ENCODE measurements around the gene GABRB1.

GRCh38 chr4:47054130-47054529, 22.8 kb downstream of the GABRB1 start:
- TF ChIP-seq CTCF (IDR thresholded peaks at IDR 0.05) (no peak), POLR2A (IDR thresholded peaks at IDR 0.05) (no peak), POLR2AphosphoS5 (IDR thresholded peaks at IDR 0.05; ENCODE audit: insufficient read depth in 1 of 2, low read depth in 1 of 2) (no peak)

Measured in vagina (tissue), 2 donors.